Stimulated activated CD4-positive, alpha-beta T cell treated with anti-CD3 and anti-CD28 coated beads, Interleukin-2, amount 100 ng/mL, for 24 hours (primary cell): ENCODE measurements around the gene ALG2.

Source experiments
- DNase-seq, 2 donors: peaks; one replicate each; pipeline ENCODE4 v3.0.0-alpha.2; 2020

ALG2 gene

GRCh38 chr9:99169982-99170761, 51.6 kb downstream of the ALG2 start:
- no peak for DNase-seq

GRCh38 chr9:99169086-99169485, 52.7 kb downstream of the ALG2 start:
- DNase-seq = no peak

- DNase-seq = no peak
Observed at GRCh38 chr9:99167694-99168093, 54.0 kb downstream of the ALG2 start.

GRCh38 chr9:99167119-99167518, 54.6 kb downstream of the ALG2 start:
- DNase-seq = no peak
